Measurements from ENCODE around the gene TSHZ2. TPM values are rescaled to one million over a fixed set of nuclear protein-coding genes. Genes with fewer than 3 reads are reported as not detected.

Gene TSHZ2
- polyA plus RNA-seq, 1 donor from 2014 or later: 4.6 TPM

- peaks cover 3% of the 10 kb centered on the region for H3K9me3 ChIP-seq (ENCODE audit: low read length)
- H3K9ac ChIP-seq (ENCODE audit: low read length): no peak overlapping the region
- H3K79me2 ChIP-seq (replicated peaks; ENCODE audit: insufficient read depth, low read length): no peaks in the 10 kb centered on the region
- no peak overlapping the region for H3K4me2 ChIP-seq (ENCODE audit: low read length)
- H3K27me3 ChIP-seq (ENCODE audit: insufficient read depth, low read depth, low read length): no peaks in the 10 kb centered on the region
- no peaks in the 10 kb centered on the region for H3K9me2 ChIP-seq (ENCODE audit: insufficient read depth, low read length)
- no peak overlapping the region for H2AFZ ChIP-seq (ENCODE audit: low read depth, low read length)
- no peaks in the 10 kb centered on the region for H3K36me3 ChIP-seq (ENCODE audit: insufficient read depth, low read length)
- TF ChIP-seq POLR2AphosphoS5 (IDR thresholded peaks at IDR 0.05) (no peak), MXI1 (conservative IDR thresholded peaks at IDR 0.05; ENCODE audit: poor library complexity, severe bottlenecking) (no peak), RAD21 (conservative IDR thresholded peaks at IDR 0.05) (no peak), EZH2 (IDR thresholded peaks at IDR 0.05; ENCODE audit: borderline replicate concordance, insufficient read depth, low read length, poor library complexity, severe bottlenecking) (no peak), REST (IDR thresholded peaks at IDR 0.05; ENCODE audit: borderline replicate concordance) (no peak), SMC3 (conservative IDR thresholded peaks at IDR 0.05; ENCODE audit: poor library complexity) (no peak), EP300 (conservative IDR thresholded peaks at IDR 0.05; ENCODE audit: poor library complexity, severe bottlenecking) (no peak), TAF1 (IDR thresholded peaks at IDR 0.05; ENCODE audit: low read depth) (no peak)
- H3K4me3 ChIP-seq (ENCODE audit: low read length): no peak overlapping the region
- H3K27ac ChIP-seq (ENCODE audit: low read length): no peak overlapping the region
- H3F3A ChIP-seq (ENCODE audit: insufficient read depth, low read length, poor library complexity, severe bottlenecking): no peaks in the 10 kb centered on the region
- H4K20me1 ChIP-seq (ENCODE audit: insufficient read depth): no peaks in the 10 kb centered on the region
Measured at GRCh38 chr20:52984451-52984810, 12.3 kb downstream of the TSHZ2 start.

- TF ChIP-seq SMC3 (conservative IDR thresholded peaks at IDR 0.05; ENCODE audit: poor library complexity): no peak
- TF ChIP-seq RAD21 (conservative IDR thresholded peaks at IDR 0.05): no peak
- TF ChIP-seq CTCF (IDR thresholded peaks at IDR 0.05; ENCODE audit: poor library complexity, severe bottlenecking): no peak
- TF ChIP-seq REST (IDR thresholded peaks at IDR 0.05; ENCODE audit: borderline replicate concordance): no peak
- TF ChIP-seq MXI1 (conservative IDR thresholded peaks at IDR 0.05; ENCODE audit: poor library complexity, severe bottlenecking): no peak
- no peak for TF ChIP-seq EP300 (conservative IDR thresholded peaks at IDR 0.05; ENCODE audit: poor library complexity, severe bottlenecking)
- no peak for TF ChIP-seq POLR2AphosphoS5 (IDR thresholded peaks at IDR 0.05)
- TF ChIP-seq TAF1 (IDR thresholded peaks at IDR 0.05; ENCODE audit: low read depth): no peak
- H3F3A ChIP-seq (ENCODE audit: insufficient read depth, low read length, poor library complexity, severe bottlenecking): no peaks in the 10 kb centered on the region
- no peaks in the 10 kb centered on the region for H3K36me3 ChIP-seq (ENCODE audit: insufficient read depth, low read length)
Measured at GRCh38 chr20:52985687-52986086, 13.5 kb downstream of the TSHZ2 start.

More at GRCh38 chr20:52985687-52986086, 13.5 kb downstream of the TSHZ2 start:
- no peak overlapping the region for H3K9ac ChIP-seq (ENCODE audit: low read length)
- H3K4me2 ChIP-seq (ENCODE audit: low read length): no peak overlapping the region
- no peaks in the 10 kb centered on the region for H3K79me2 ChIP-seq (replicated peaks; ENCODE audit: insufficient read depth, low read length)
- H3K4me3 ChIP-seq (ENCODE audit: low read length): no peak overlapping the region
- H3K27ac ChIP-seq (ENCODE audit: low read length): no peak overlapping the region
- no peaks in the 10 kb centered on the region for H4K20me1 ChIP-seq (ENCODE audit: insufficient read depth)
- H3K9me2 ChIP-seq (ENCODE audit: insufficient read depth, low read length): no peaks in the 10 kb centered on the region
- no peak overlapping the region for H2AFZ ChIP-seq (ENCODE audit: low read depth, low read length)
- no peaks in the 10 kb centered on the region for H3K27me3 ChIP-seq (ENCODE audit: insufficient read depth, low read depth, low read length)
- H3K9me3 ChIP-seq (ENCODE audit: low read length): peaks cover 3% of the 10 kb centered on the region
